Neural cell (in vitro differentiated cells): ENCODE results near the gene PPAN. TPM values are rescaled to one million over a fixed set of nuclear protein-coding genes. Genes with fewer than 3 reads are reported as not detected.

Source experiments
- polyA plus RNA-seq: library from polyadenylated mRNA; depleted of rRNA; stranded (reverse); fragments of >200 nt; gene quantifications from 2 replicates; pipeline ENCODE4 v1.2.3, GENCODE V29; 2014
- small RNA-seq, 3 experiments: library from RNA; depleted of rRNA; stranded (forward); fragments of <200 nt; gene quantifications; one replicate each; pipeline ENCODE3, GENCODE V24; 2012

Gene PPAN
- polyA plus RNA-seq, 1 donor from 2014 or later, result 13.9 TPM

Small RNA genes within 50 kb of the gene (small RNA-seq; reads per million reads assigned to genes)
- gene SNORD105 (537 to 989 (median 984) reads per million in 3 experiments), gene SNORD105B (652 to 969 (median 678) reads per million in 3 experiments)

Other genes starting within 250 kb of the PPAN start
- 68.6 and 75.7 TPM in 2 replicates for gene OLFM2, start 169.8 kb upstream of the PPAN start, polyA plus RNA-seq
- gene COL5A3, start 95.9 kb upstream of the PPAN start, polyA plus RNA-seq, result 0.11 TPM in 1 of 2 replicates, not detected in the other
- gene RDH8, start 92.9 kb upstream of the PPAN start, polyA plus RNA-seq, result not detected in 2 replicates
- 0.66 and 1.2 TPM in 2 replicates for gene SHFL, start 20.0 kb upstream of the PPAN start, polyA plus RNA-seq
- not detected in 2 replicates for gene ANGPTL6, start 3.7 kb upstream of the PPAN start, polyA plus RNA-seq
- 5.4 and 7.6 TPM in 2 replicates for gene P2RY11, start 5.3 kb downstream of the PPAN start, polyA plus RNA-seq
- 227 and 241 TPM in 2 replicates for gene EIF3G, start 13.5 kb downstream of the PPAN start, polyA plus RNA-seq
- gene DNMT1, start 88.6 kb downstream of the PPAN start, polyA plus RNA-seq, result 41.2 and 58.4 TPM in 2 replicates
- gene S1PR2, start 125.0 kb downstream of the PPAN start, polyA plus RNA-seq, result 6.7 and 7.5 TPM in 2 replicates
- gene MRPL4, start 145.9 kb downstream of the PPAN start, polyA plus RNA-seq, result 27.1 and 27.2 TPM in 2 replicates
- not detected in 2 replicates for gene ICAM1, start 164.8 kb downstream of the PPAN start, polyA plus RNA-seq
- gene ICAM4, start 180.6 kb downstream of the PPAN start, polyA plus RNA-seq, result not detected in 2 replicates
- gene ICAM5, start 183.6 kb downstream of the PPAN start, polyA plus RNA-seq, result 2.3 and 4.1 TPM in 2 replicates
- gene ZGLP1, start 203.5 kb downstream of the PPAN start, polyA plus RNA-seq, result 22.8 and 45.2 TPM in 2 replicates
- 52.6 and 82.7 TPM in 2 replicates for gene FDX2, start 209.7 kb downstream of the PPAN start, polyA plus RNA-seq
- gene RAVER1, start 227.2 kb downstream of the PPAN start, polyA plus RNA-seq, result 1.3 and 6.7 TPM in 2 replicates
- gene ICAM3, start 233.3 kb downstream of the PPAN start, polyA plus RNA-seq, result 0.53 and 1.9 TPM in 2 replicates